HFF-Myc (cell line): Measurements from ENCODE around the gene SSBP3.

Experiments
- DNase-seq: peaks from one replicate; pipeline ENCODE4 v3.0.0-alpha.2; 2011; ENCODE audit warnings: low read depth; ENCODE audit errors: extremely low read depth
- H3K4me3 ChIP-seq: replicated peaks from 2 replicates; pipeline ENCODE4 v1.5.1; 2011; ENCODE audit warnings: low read depth, mild to moderate bottlenecking, control low read depth, low read length
- CTCF ChIP-seq: IDR thresholded peaks from 2 replicates; pipeline ENCODE4 v1.5.1; 2012; ENCODE audit warnings: mild to moderate bottlenecking, low read depth, low read length, control low read depth; ENCODE audit errors: missing control alignments

The SSBP3 gene

GRCh38 chr1:54377040-54377691 lies 29.0 kb downstream of the SSBP3 start:
- TF ChIP-seq CTCF = no peak
- H3K4me3 ChIP-seq = no peak overlapping the region
- DNase-seq = peak; percentile 10

GRCh38 chr1:54376430-54377039 lies 29.7 kb downstream of the SSBP3 start:
- no peak for TF ChIP-seq CTCF
- no peak for DNase-seq
- H3K4me3 ChIP-seq = no peak overlapping the region

GRCh38 chr1:54375712-54376429 lies 30.3 kb downstream of the SSBP3 start:
- DNase-seq = no peak
- no peak overlapping the region for H3K4me3 ChIP-seq
- TF ChIP-seq CTCF = no peak

- DNase-seq = no peak
- TF ChIP-seq CTCF = no peak
- no peak overlapping the region for H3K4me3 ChIP-seq
These were observed 30.9 kb downstream of the SSBP3 start for GRCh38 chr1:54375298-54375697.

DNA sequence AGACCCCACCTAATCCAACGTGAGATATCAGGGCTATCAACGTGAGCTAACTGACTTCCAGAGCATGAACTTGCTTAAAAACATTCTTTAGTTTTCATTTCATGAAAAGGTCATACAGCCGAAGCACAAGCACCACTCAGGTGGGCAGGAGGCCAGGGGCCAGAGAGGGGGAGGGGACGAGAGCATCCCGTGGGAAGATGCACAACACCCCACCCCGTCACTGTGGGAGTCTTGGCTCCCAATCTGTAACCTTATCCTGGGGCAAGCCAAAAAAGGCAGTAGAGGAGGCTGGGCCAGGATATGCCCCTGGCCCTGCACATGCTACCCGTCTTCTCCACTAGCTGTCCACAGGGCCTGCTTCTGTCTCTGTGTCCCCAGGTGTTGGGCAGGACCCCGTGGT lies 31.4 kb downstream of the SSBP3 start:
- DNase-seq = no peak
- H3K4me3 ChIP-seq = no peak overlapping the region
- no peak for TF ChIP-seq CTCF

DNA sequence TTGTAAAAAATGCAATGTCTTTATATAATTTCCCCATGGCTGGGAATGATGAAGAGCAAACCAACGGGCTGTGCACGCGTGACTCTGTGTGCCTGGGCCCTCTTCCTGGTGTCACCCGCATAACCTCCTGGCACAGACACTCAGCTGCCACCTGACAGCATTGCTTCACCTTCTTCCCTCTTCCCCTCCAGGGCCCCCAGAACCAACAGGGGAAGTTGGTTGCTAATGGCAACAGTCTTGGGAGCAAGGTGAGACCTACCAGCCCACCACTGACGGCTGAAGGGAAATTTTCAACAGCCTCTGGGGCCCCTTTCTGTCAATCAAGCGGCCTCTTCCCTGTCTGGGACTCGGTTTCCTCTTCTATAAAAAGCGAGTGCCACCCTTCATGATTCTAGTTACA lies 33.2 kb downstream of the SSBP3 start:
- no peak for DNase-seq
- H3K4me3 ChIP-seq = no peak overlapping the region
- TF ChIP-seq CTCF = no peak

- H3K4me3 ChIP-seq = no peak overlapping the region
- no peak for DNase-seq
- TF ChIP-seq CTCF = no peak
These were observed 34.3 kb downstream of the SSBP3 start for GRCh38 chr1:54371942-54372275.
